ENCODE measurements around the gene HSF4.

- TF ChIP-seq REST (IDR thresholded peaks at IDR 0.05; ENCODE audit: insufficient read depth in 1 of 2, low read depth in 2 of 2, low read length in 1 of 2) (no peak), CTCF (IDR thresholded peaks at IDR 0.05) (peak; percentile 62; the same call in 1 of the 2 replicates)
Observed at GRCh38 chr16:67199011-67199807, 34.7 kb downstream of the HSF4 start, which contains the start of gene ELMO3.

Measured in Panc1 (cell line).